GM21515 (cell line): ENCODE data around the gene DYNC1LI1.

ENCODE experiments used
- ATAC-seq: cut with Tn5 transposase; IDR thresholded peaks from one replicate; pipeline ENCODE4 v1.9.1; 2021; ENCODE audit not compliant: unreplicated experiment

The DYNC1LI1 gene

GRCh38 chr3:32570421-32571191, at the start of gene DYNC1LI1:
DYNC1LI1 (minus strand) TSS chr3:32570858; CDS start chr3:32570770, 88 bp downstream.
- peak; percentile 83 for ATAC-seq

GRCh38 chr3:32619395-32619794, 48.7 kb upstream of the DYNC1LI1 start:
- ATAC-seq, result no peak

GRCh38 chr3:32616267-32616962, 45.8 kb upstream of the DYNC1LI1 start:
- ATAC-seq, result no peak

GRCh38 chr3:32614956-32615355, 44.3 kb upstream of the DYNC1LI1 start:
- no peak for ATAC-seq

GRCh38 chr3:32613183-32613582, 42.5 kb upstream of the DYNC1LI1 start:
- ATAC-seq, result no peak

- ATAC-seq, result no peak
These were observed 41.9 kb upstream of the DYNC1LI1 start for GRCh38 chr3:32612547-32612946.

- no peak for ATAC-seq
These were observed 36.9 kb upstream of the DYNC1LI1 start for GRCh38 chr3:32607522-32607921.

- no peak for ATAC-seq
These were observed 36.3 kb upstream of the DYNC1LI1 start for GRCh38 chr3:32606960-32607359.

- no peak for ATAC-seq
These were observed 35.6 kb upstream of the DYNC1LI1 start for GRCh38 chr3:32606277-32606676.

- ATAC-seq, result no peak
These were observed 32.4 kb upstream of the DYNC1LI1 start for GRCh38 chr3:32603064-32603463.

GRCh38 chr3:32602206-32602605, 31.5 kb upstream of the DYNC1LI1 start:
- ATAC-seq, result no peak

- no peak for ATAC-seq
These were observed 31.1 kb upstream of the DYNC1LI1 start for GRCh38 chr3:32601722-32602121.

GRCh38 chr3:32597656-32598055, 27.0 kb upstream of the DYNC1LI1 start:
- ATAC-seq, result no peak

- no peak for ATAC-seq
These were observed 26.3 kb upstream of the DYNC1LI1 start for GRCh38 chr3:32596909-32597369.

- ATAC-seq, result no peak
These were observed 25.7 kb upstream of the DYNC1LI1 start for GRCh38 chr3:32596282-32596908.

GRCh38 chr3:32595323-32595722, 24.7 kb upstream of the DYNC1LI1 start:
- ATAC-seq, result no peak

GRCh38 chr3:32593903-32594525, 23.4 kb upstream of the DYNC1LI1 start:
- no peak for ATAC-seq

GRCh38 chr3:32592696-32593353, 22.2 kb upstream of the DYNC1LI1 start:
- no peak for ATAC-seq

GRCh38 chr3:32592011-32592410, 21.4 kb upstream of the DYNC1LI1 start:
- ATAC-seq, result no peak

- ATAC-seq, result no peak
These were observed 20.5 kb upstream of the DYNC1LI1 start for GRCh38 chr3:32591186-32591585.

- ATAC-seq, result no peak
These were observed 15.7 kb upstream of the DYNC1LI1 start for GRCh38 chr3:32586356-32586755.
